Thymus (tissue), 11 donors: ENCODE measurements around the gene ARHGAP6. TPM values are rescaled to one million over a fixed set of nuclear protein-coding genes. Genes with fewer than 3 reads are reported as not detected.
A peak's percentile ranks its signal among the peaks of the same experiment; 100 is the strongest.

ENCODE experiments used
- DNase-seq, 9 donors: peaks; one replicate each; pipeline ENCODE4 v3.0.0-alpha.2; 2013; ENCODE audit warnings: low spot score in 9 of 9, low read depth in 6 of 9, missing footprints in 1 of 9
- H3K27ac ChIP-seq, 2 donors: one replicate each; pipeline ENCODE4 v1.5.1; 2013; ENCODE audit warnings: control low read depth in 1 of 2, low read depth in 1 of 2, low read length in 1 of 2, mild to moderate bottlenecking in 1 of 2, moderate library complexity in 1 of 2
- H3K27me3 ChIP-seq, 2 donors: one replicate each; pipeline ENCODE4 v1.5.1; 2013; ENCODE audit warnings: low read length in 1 of 2; ENCODE audit not compliant: control insufficient read depth in 2 of 2, insufficient read depth in 1 of 2
- H3K36me3 ChIP-seq, 2 donors: one replicate each; pipeline ENCODE4 v1.5.1; 2013; ENCODE audit warnings: low read length in 1 of 2, mild to moderate bottlenecking in 1 of 2, moderate library complexity in 1 of 2; ENCODE audit not compliant: control insufficient read depth in 2 of 2, insufficient read depth in 2 of 2
- H3K4me1 ChIP-seq, 2 donors: one replicate each; pipeline ENCODE4 v1.5.1; 2013; ENCODE audit warnings: low read length in 2 of 2; ENCODE audit not compliant: control insufficient read depth in 2 of 2, insufficient read depth in 2 of 2
- H3K4me3 ChIP-seq, 2 donors: one replicate each; pipeline ENCODE4 v1.5.1; 2013; ENCODE audit warnings: low read length in 2 of 2, control low read depth in 1 of 2, mild to moderate bottlenecking in 1 of 2
- H3K9me3 ChIP-seq, 2 donors: one replicate each; pipeline ENCODE4 v1.5.1; 2013; ENCODE audit warnings: low read length in 1 of 2, mild to moderate bottlenecking in 1 of 2; ENCODE audit not compliant: control insufficient read depth in 2 of 2, insufficient read depth in 1 of 2
- WGBS: extraction: QIAGEN DNeasy Blood & Tissue Kit; methylation state at CpG from one replicate; pipeline ENCODE4 v1.1.7; 2013; 5-methylcytosine and 5-hydroxymethylcytosine counted together
- polyA plus RNA-seq: library from polyadenylated mRNA; stranded (reverse); fragments of 200-250 nt; gene quantifications from one replicate; pipeline ENCODE4 v1.2.3, GENCODE V29; 2013
- total RNA-seq: library from RNA; stranded (reverse); fragments of 120-200 nt; gene quantifications from one replicate; pipeline ENCODE4 v1.2.4, GENCODE V29; 2013
- donor health status: healthy.

The ARHGAP6 gene
- total and polyA plus RNA-seq, 2 donors = 0.71 to 2.3 TPM

GRCh38 chrX:11683057-11683456, 17.3 kb upstream of the ARHGAP6 start:
- H3K27ac ChIP-seq = no peak overlapping the region
- no peaks in the 10 kb centered on the region for H3K4me1 ChIP-seq
- WGBS = 96% methylated on average over 3 of the region's 3 CpGs
- H3K36me3 ChIP-seq = no peaks in the 10 kb centered on the region
- no peaks in the 10 kb centered on the region for H3K9me3 ChIP-seq
- DNase-seq = no peak
- no peaks in the 10 kb centered on the region for H3K27me3 ChIP-seq
- H3K4me3 ChIP-seq = no peak overlapping the region

GRCh38 chrX:11678158-11678557, 12.4 kb upstream of the ARHGAP6 start:
- WGBS = 57% methylated on average over 5 of the region's 5 CpGs
- Histone ChIP-seq H3K4me3 (no peak overlapping the region), H3K27ac (no peak overlapping the region), H3K27me3 (no peaks in the 10 kb centered on the region), H3K4me1 (no peaks in the 10 kb centered on the region), H3K9me3 (no peaks in the 10 kb centered on the region), H3K36me3 (no peaks in the 10 kb centered on the region)
- no peak for DNase-seq

- no peak overlapping the region for H3K27ac ChIP-seq
- WGBS = 84% methylated on average over 4 of the region's 4 CpGs
- H3K27me3 ChIP-seq = peaks cover 0 to 4% of the 10 kb centered on the region in 2 donors
- H3K4me3 ChIP-seq = no peak overlapping the region
- H3K9me3 ChIP-seq = no peaks in the 10 kb centered on the region
- H3K36me3 ChIP-seq = no peaks in the 10 kb centered on the region
- DNase-seq = no peak
- H3K4me1 ChIP-seq = no peaks in the 10 kb centered on the region
Measured at GRCh38 chrX:11672213-11672612, 6.5 kb upstream of the ARHGAP6 start.

DNA sequence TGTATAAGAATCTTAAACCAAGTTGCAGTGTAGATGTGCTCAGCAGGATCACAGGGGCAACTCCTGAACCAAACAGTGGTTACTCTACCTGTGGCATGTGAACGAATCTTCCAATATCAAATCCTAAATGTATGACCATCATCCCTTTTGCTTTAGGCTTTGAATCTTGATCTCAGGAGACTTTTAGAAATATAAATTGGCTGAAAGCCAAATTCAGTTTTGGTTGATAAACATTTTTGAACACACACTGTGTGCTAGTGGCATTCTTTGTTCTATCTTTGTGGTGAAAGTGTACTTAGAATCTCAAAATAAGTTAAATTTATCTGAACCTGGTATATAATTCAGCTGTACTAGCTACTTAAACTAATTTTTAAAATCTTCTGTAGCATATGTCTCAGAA, 4.6 kb upstream of the ARHGAP6 start:
- Histone ChIP-seq H3K9me3 (no peaks in the 10 kb centered on the region), H3K4me3 (no peak overlapping the region), H3K4me1 (no peaks in the 10 kb centered on the region), H3K27ac (no peak overlapping the region), H3K36me3 (no peaks in the 10 kb centered on the region), H3K27me3 (peaks cover 5 to 21% of the 10 kb centered on the region in 2 donors)
- 98% methylated on average over 1 of the region's 1 CpG for WGBS
- DNase-seq = no peak

GRCh38 chrX:11666952-11667685, 1.4 kb upstream of the ARHGAP6 start:
- Histone ChIP-seq H3K4me1 (no peaks in the 10 kb centered on the region), H3K27ac (no peak overlapping the region), H3K4me3 (no peak overlapping the region), H3K9me3 (no peaks in the 10 kb centered on the region), H3K27me3 (peaks cover 17 to 41% of the 10 kb centered on the region in 2 donors), H3K36me3 (no peaks in the 10 kb centered on the region)
- WGBS = 25% methylated on average over 12 of the region's 12 CpGs
- no peak for DNase-seq

DNA sequence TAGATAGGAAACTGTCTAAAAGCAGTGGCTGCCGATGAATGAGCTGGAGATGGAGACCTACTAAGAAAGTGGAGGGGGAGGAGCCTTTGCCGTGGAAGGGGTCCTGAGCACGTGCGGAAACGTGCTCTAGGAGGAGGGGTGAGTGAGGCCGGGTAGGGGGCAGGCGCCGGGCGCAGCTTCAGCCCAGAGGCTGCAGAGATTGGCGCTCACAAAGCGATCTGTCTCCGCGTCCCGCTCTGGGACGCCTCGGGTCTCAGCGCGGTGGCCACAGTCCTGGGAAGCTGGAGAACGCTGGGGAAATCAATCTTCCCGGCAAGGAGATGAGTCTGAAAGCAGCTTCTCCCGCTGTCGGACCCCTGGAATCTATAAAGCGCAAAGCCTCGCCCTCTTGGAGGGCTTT, 444 bp upstream of the ARHGAP6 start:
- 4% methylated on average over 24 of the region's 24 CpGs for WGBS
- Histone ChIP-seq H3K27me3 (peaks cover 17 to 41% of the 10 kb centered on the region in 2 donors), H3K9me3 (no peaks in the 10 kb centered on the region), H3K36me3 (no peaks in the 10 kb centered on the region), H3K4me1 (no peaks in the 10 kb centered on the region), H3K4me3 (no peak overlapping the region), H3K27ac (no peak overlapping the region)
- no peak for DNase-seq

- Histone ChIP-seq H3K27me3 (peaks cover 17 to 41% of the 10 kb centered on the region in 2 donors), H3K4me3 (peak overlapping the region in 1 of 2 donors; percentile 10), H3K27ac (no peak overlapping the region), H3K9me3 (no peaks in the 10 kb centered on the region), H3K36me3 (no peaks in the 10 kb centered on the region), H3K4me1 (no peaks in the 10 kb centered on the region)
- no peak for DNase-seq
- WGBS = 7% methylated on average over 72 of the region's 73 CpGs
Measured at GRCh38 chrX:11664211-11665167, 1.2 kb downstream of the ARHGAP6 start.

GRCh38 chrX:11663875-11664210, 1.9 kb downstream of the ARHGAP6 start:
- Histone ChIP-seq H3K4me1 (no peaks in the 10 kb centered on the region), H3K9me3 (no peaks in the 10 kb centered on the region), H3K27ac (no peak overlapping the region), H3K4me3 (no peak overlapping the region), H3K36me3 (no peaks in the 10 kb centered on the region), H3K27me3 (peaks cover 17 to 41% of the 10 kb centered on the region in 2 donors)
- DNase-seq = no peak
- WGBS = 28% methylated on average over 6 of the region's 6 CpGs

DNA sequence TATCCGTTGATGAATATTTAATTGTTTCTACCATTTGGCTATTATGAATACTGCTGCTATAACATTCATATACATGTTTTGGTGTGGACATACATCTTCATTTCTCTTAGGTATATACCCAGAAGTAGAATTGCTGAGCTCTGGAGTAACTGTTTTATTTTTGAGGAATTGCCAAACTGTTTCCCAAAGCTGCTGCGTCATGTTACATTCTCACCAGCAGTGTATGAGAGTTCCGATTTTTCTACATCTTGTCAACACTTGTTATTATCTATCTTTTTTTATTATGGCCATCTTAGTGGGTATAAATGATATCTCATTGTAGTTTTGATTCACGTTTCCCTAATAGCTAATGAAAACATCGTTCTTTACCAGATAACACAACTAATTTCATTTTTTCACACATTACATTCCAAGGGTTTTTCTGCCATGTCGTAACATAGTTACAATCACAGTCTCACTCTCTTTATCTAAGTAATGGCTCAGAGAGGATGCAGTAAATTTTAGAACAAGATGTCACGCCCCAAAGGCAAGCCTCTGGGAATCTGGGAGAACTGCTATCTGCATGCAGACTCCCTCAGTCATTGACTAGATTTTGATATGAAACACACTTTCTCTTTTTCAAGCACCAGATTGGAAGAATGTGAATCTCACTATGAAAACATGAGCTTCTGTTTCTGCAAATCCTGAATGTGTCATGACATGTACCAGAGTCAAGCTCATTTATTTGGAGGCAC, 10.3 kb downstream of the ARHGAP6 start:
- H3K27ac ChIP-seq = no peak overlapping the region
- no peak overlapping the region for H3K4me3 ChIP-seq
- DNase-seq = no peak
- no peaks in the 10 kb centered on the region for H3K27me3 ChIP-seq
- no peaks in the 10 kb centered on the region for H3K9me3 ChIP-seq
- no peaks in the 10 kb centered on the region for H3K4me1 ChIP-seq
- WGBS = 90% methylated on average over 7 of the region's 7 CpGs
- H3K36me3 ChIP-seq = no peaks in the 10 kb centered on the region
